HepG2 (cell line): ENCODE results near the gene BCL2L1. TPM values are rescaled to one million over a fixed set of nuclear protein-coding genes. Genes with fewer than 3 reads are reported as not detected.

Experiments
- AKAP8 ChIP-seq: sonication (generic); formaldehyde crosslinking; IDR thresholded peaks from 2 replicates; pipeline ENCODE4 v1.5.1; 2020; ENCODE audit warnings: mild to moderate bottlenecking, missing genetic modification reagents
- ARNT ChIP-seq: fragments of 450-650 bp; IDR thresholded peaks from 2 replicates; pipeline ENCODE4 v1.6.1; 2017
- CEBPB ChIP-seq: IDR thresholded peaks from 2 replicates; pipeline ENCODE4 v1.6.1; 2011; ENCODE audit warnings: low read depth, low read length, improper control_type of control experiment, borderline replicate concordance
- FOXA3 ChIP-seq: IDR thresholded peaks from 2 replicates; pipeline ENCODE4 v1.6.1; 2016; ENCODE audit warnings: missing genetic modification reagents, missing compliant biosample characterization
- HDAC2 ChIP-seq: sonication (generic); formaldehyde crosslinking; IDR thresholded peaks from 2 replicates; pipeline ENCODE4 v1.4.0; 2020; ENCODE audit warnings: missing genetic modification reagents
- KDM3A ChIP-seq: IDR thresholded peaks from 2 replicates; pipeline ENCODE4 v1.6.1; 2018; ENCODE audit warnings: low read depth, missing compliant biosample characterization
- MAFF ChIP-seq: IDR thresholded peaks from 2 replicates; pipeline ENCODE4 v1.6.1; 2011; ENCODE audit warnings: low read depth, low read length, improper control_type of control experiment
- NPAS2 ChIP-seq: sonication (generic); formaldehyde crosslinking; IDR thresholded peaks from 2 replicates; pipeline ENCODE4 v1.8.0; 2022; ENCODE audit warnings: mild to moderate bottlenecking, missing genetic modification reagents, borderline replicate concordance
- NR2C2 ChIP-seq: sonication (generic); formaldehyde crosslinking; IDR thresholded peaks from 2 replicates; pipeline ENCODE4 v1.4.0; 2020; ENCODE audit warnings: missing genetic modification reagents, mild to moderate bottlenecking, moderate library complexity, borderline replicate concordance
- PAWR ChIP-seq: sonication (generic); formaldehyde crosslinking; IDR thresholded peaks from 2 replicates; pipeline ENCODE4 v1.4.0; 2020; ENCODE audit warnings: missing genetic modification reagents, mild to moderate bottlenecking, borderline replicate concordance
- RBM39 ChIP-seq: fragments of 200-400 bp; formaldehyde crosslinking; IDR thresholded peaks from one replicate; pipeline ENCODE4 v1.6.1; 2018; ENCODE audit warnings: antibody characterized with exemption, mild to moderate bottlenecking, low read depth, low read length; ENCODE audit not compliant: poor library complexity, severe bottlenecking
- SMAD3 ChIP-seq: sonication (generic); formaldehyde crosslinking; IDR thresholded peaks from 2 replicates; pipeline ENCODE4 v1.4.0; 2020; ENCODE audit warnings: missing genetic modification reagents
- ZNF496 ChIP-seq: sonication (generic); formaldehyde crosslinking; IDR thresholded peaks from 2 replicates; pipeline ENCODE4 v1.8.1; 2023; ENCODE audit warnings: mild to moderate bottlenecking, moderate library complexity, missing genetic modification reagents; ENCODE audit not compliant: insufficient replicate concordance
- ZNF768 ChIP-seq: sonication (generic); formaldehyde crosslinking; IDR thresholded peaks from 2 replicates; pipeline ENCODE4 v1.4.0; 2020; ENCODE audit warnings: missing genetic modification reagents
- polyA plus RNA-seq, 8 experiments: library from polyadenylated mRNA; depleted of rRNA in 3 of 8; stranded (reverse) in 7 of 8; unstranded in 1 of 8; fragments of >200 nt; fragmentation: Illumina TruSeq in 4 of 8; extraction: Trizol in 4 of 8; gene quantifications; 2 replicates each; pipeline versions ENCODE4 v1.2.1 to v1.2.3, GENCODE V29; 2011 to 2016; ENCODE audit warnings: low read depth in 4 of 8, missing spikeins in 1 of 8, mixed read lengths in 1 of 8; ENCODE audit not compliant: insufficient read depth in 1 of 8
- total RNA-seq, 5 experiments: library from RNA; depleted of rRNA; stranded (reverse); fragments of >200 nt; fragmentation: Illumina TruSeq; extraction: Trizol; gene quantifications; 2 replicates each; pipeline ENCODE4 v1.2.3, GENCODE V29; 2016; ENCODE audit warnings: low read depth in 1 of 5
- TF ChIP-seq, protein P1 (sequence below): sonication (generic); formaldehyde crosslinking; IDR thresholded peaks from 2 replicates; pipeline ENCODE4 v1.9.0; 2021; ENCODE audit warnings: missing genetic modification reagents, mild to moderate bottlenecking, borderline replicate concordance
- TF ChIP-seq, protein P2 (sequence below): IDR thresholded peaks from 2 replicates; pipeline ENCODE4 v1.6.1; 2016; ENCODE audit warnings: mild to moderate bottlenecking, missing biosample characterization, missing genetic modification reagents
- TF ChIP-seq, protein P3 (sequence below): sonication (generic); formaldehyde crosslinking; IDR thresholded peaks from 2 replicates; pipeline ENCODE4 v1.5.1; 2020; ENCODE audit warnings: mild to moderate bottlenecking, missing genetic modification reagents, moderate library complexity
- TF ChIP-seq, protein P4 (sequence below): IDR thresholded peaks from 2 replicates; pipeline ENCODE4 v1.4.0; 2020; ENCODE audit warnings: mild to moderate bottlenecking, missing genetic modification reagents

The BCL2L1 gene
- total and polyA plus RNA-seq, 2 of the 13 experiments (the other 11 are each of a cell fraction or from before 2014, with no cell fraction given) = 164 to 258 TPM

DNA sequence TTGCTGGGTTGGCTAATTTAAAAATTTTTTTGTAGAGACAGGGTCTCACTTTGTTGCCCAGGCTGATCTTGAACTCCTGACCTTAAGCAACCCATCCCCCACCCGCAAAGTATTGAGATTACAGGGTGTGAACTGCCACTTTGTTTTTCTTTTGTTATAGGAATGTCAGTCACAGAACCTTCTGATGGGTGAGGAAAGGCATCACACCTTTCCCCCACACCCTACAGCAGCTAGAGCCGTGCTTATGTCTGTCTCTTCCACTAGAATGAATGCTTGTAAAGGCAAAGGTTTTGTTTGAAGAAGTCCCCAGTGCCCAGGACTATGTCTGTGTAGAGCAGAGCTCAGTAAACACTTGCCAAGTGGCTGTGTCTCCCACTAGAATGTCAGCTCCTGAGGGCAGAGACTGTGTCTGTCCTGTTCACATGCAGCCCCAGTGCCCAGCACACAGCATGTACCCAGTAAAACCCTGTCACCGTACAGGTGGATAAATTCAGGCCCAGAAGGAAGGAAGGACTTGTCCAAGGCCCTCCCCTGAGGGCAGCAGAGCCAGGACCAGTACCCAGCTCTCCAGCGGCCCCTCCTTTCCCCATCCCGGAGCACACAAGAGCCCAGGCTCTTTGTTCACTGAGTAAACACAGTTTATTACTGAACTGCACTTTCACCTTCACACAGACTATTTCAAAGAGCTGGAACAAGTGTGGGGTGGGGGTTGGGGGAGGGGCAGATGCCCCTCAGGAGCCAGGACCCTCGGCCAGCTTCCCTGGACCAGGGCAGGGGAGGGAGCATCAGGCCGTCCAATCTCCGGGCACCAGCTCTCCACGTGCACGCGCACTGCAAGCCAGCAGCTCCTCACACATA is 58.6 kb downstream of the BCL2L1 start (continued):
- TF ChIP-seq CEBPB (0 out of 2 replicates have a peak, but pooled peaks have one; percentile 5), AKAP8 (peak; percentile 88), NR2C2 (CRISPR knock-in tag) (peak; percentile 83), HDAC2 (peak; percentile 87), PAWR (CRISPR knock-in tag) (no peak), KDM3A (CRISPR knock-in tag) (peak; percentile 92), RBM39 (no peak), ZNF768 (no peak), FOXA3 (peak; percentile 91), MAFF (no peak), NPAS2 (CRISPR knock-in tag) (no peak), SMAD3 (CRISPR knock-in tag) (peak; percentile 84), ARNT (no peak), ZNF496 (CRISPR knock-in tag) (no peak)
- TF ChIP-seq, protein P1, sequence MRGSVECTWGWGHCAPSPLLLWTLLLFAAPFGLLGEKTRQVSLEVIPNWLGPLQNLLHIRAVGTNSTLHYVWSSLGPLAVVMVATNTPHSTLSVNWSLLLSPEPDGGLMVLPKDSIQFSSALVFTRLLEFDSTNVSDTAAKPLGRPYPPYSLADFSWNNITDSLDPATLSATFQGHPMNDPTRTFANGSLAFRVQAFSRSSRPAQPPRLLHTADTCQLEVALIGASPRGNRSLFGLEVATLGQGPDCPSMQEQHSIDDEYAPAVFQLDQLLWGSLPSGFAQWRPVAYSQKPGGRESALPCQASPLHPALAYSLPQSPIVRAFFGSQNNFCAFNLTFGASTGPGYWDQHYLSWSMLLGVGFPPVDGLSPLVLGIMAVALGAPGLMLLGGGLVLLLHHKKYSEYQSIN (CRISPR knock-in tag) = no peak
- TF ChIP-seq, protein P2, sequence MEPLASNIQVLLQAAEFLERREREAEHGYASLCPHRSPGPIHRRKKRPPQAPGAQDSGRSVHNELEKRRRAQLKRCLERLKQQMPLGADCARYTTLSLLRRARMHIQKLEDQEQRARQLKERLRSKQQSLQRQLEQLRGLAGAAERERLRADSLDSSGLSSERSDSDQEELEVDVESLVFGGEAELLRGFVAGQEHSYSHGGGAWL (CRISPR knock-in tag) = peak; percentile 32
- TF ChIP-seq, protein P3, sequence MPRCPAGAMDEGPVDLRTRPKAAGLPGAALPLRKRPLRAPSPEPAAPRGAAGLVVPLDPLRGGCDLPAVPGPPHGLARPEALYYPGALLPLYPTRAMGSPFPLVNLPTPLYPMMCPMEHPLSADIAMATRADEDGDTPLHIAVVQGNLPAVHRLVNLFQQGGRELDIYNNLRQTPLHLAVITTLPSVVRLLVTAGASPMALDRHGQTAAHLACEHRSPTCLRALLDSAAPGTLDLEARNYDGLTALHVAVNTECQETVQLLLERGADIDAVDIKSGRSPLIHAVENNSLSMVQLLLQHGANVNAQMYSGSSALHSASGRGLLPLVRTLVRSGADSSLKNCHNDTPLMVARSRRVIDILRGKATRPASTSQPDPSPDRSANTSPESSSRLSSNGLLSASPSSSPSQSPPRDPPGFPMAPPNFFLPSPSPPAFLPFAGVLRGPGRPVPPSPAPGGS (CRISPR knock-in tag) = peak; percentile 79; the same call in 1 of the 2 replicates
- TF ChIP-seq, protein P4, sequence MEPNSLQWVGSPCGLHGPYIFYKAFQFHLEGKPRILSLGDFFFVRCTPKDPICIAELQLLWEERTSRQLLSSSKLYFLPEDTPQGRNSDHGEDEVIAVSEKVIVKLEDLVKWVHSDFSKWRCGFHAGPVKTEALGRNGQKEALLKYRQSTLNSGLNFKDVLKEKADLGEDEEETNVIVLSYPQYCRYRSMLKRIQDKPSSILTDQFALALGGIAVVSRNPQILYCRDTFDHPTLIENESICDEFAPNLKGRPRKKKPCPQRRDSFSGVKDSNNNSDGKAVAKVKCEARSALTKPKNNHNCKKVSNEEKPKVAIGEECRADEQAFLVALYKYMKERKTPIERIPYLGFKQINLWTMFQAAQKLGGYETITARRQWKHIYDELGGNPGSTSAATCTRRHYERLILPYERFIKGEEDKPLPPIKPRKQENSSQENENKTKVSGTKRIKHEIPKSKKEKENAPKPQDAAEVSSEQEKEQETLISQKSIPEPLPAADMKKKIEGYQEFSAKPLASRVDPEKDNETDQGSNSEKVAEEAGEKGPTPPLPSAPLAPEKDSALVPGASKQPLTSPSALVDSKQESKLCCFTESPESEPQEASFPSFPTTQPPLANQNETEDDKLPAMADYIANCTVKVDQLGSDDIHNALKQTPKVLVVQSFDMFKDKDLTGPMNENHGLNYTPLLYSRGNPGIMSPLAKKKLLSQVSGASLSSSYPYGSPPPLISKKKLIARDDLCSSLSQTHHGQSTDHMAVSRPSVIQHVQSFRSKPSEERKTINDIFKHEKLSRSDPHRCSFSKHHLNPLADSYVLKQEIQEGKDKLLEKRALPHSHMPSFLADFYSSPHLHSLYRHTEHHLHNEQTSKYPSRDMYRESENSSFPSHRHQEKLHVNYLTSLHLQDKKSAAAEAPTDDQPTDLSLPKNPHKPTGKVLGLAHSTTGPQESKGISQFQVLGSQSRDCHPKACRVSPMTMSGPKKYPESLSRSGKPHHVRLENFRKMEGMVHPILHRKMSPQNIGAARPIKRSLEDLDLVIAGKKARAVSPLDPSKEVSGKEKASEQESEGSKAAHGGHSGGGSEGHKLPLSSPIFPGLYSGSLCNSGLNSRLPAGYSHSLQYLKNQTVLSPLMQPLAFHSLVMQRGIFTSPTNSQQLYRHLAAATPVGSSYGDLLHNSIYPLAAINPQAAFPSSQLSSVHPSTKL (CRISPR knock-in tag) = peak; percentile 78
